ENCODE data around the gene SHLD1.
A peak's percentile ranks its signal among the peaks of the same experiment; 100 is the strongest.

The SHLD1 gene

GRCh38 chr20:5820738-5821137 lies 70.5 kb downstream of the SHLD1 start:
- DNase-seq (no peak), ATAC-seq (no peak)

DNA sequence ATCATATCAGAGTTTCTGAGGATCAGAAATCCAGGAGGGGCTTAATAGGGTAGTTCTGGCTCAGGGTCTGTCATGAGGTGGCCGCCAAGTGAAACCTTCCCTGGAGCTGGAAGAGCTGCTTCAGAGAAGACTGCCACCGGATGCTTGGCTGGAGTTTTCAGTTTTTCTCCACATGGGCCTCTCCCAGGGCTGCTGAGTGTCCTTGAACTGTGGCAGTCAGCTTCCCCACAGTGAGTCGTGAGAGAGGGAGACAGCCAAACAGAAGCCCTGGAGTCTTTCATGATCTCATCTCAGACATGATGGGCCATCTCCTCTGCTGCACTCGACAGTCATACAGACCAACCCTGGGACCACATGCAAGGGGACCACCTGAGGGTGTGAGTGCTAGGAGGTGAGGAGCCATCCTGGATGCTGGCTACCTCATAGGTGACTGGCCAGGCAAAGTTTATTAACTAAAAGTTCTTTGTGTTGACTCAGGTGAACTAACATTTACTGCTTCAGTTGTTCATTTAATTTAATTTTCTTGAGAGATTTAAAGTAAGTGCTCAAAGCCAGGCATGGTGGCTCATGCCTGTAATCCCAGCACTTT lies 71.5 kb downstream of the SHLD1 start:
- ATAC-seq (peak; percentile 61), DNase-seq (no peak)

DNA sequence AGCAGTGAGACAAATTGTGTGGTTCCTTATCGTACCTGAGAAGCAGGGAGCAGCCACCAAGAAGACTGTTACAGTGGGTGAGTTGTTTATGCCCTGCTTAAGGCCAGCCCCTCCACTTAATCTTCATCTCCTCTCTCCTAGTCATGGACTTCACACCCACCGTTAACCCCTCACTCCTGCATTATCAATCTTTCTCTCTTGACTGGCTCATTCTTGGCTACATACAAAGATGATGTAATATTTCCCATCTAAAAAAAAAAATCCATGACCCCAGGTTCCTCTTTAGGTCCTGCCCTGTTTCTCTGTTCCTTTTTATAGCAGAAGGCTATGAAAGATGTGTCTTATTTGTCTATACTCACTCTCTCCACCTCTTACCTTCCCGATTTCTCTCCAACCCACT lies 72.4 kb downstream of the SHLD1 start:
- DNase-seq (no peak), ATAC-seq (no peak)

DNA sequence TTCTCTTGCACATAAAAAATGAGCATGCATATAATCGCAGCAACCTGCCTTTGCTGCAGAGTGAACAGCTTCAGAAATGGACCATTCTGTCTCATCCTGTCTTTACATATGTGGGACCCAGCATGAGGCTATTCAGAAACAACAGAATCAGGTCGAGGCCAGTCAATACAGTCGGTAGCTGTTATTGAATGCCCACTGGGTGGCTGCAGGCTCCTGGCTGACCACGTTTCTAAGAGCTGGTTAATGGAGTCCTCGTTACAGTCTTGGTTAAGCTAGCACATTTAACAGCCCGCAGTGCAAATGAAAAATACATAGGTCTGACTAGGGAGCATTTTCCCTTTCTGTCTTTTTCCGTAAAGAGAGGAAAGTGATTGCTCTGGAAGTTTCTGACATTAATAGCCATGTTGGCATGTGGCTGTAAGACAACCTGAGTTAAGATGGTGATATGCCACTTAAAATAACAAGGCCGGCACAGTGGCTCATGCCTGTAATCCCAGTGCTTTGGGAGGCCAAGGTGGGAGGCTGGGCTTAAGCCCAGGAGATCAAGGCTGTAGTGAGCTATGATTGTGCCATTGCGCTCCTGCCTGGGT lies 75.0 kb downstream of the SHLD1 start:
- DNase-seq (no peak), ATAC-seq (no peak)

GRCh38 chr20:5827098-5827853 lies 77.1 kb downstream of the SHLD1 start:
- DNase-seq (no peak), ATAC-seq (peak; percentile 43)

DNA sequence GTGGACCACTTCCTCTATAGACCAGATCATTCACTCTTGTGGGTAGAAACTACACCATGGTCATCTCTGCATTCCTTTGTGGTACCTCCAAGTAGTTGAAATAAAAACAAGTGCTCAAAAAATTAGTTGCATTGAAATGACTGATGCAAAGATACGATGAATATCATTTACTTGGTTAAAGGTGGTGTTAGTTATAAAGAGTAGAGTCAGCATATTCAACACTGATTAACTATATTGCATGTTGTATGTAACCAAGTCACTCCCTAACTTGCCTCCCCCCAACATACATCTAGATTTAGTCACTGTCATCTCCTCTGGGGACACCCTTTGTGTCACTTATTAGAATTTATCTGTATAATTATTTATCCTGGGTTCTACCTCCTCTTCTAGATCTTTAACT lies 77.7 kb downstream of the SHLD1 start:
- no peak for ATAC-seq
- no peak for DNase-seq

GRCh38 chr20:5829241-5829809 lies 79.1 kb downstream of the SHLD1 start:
- DNase-seq, result no peak
- ATAC-seq, result no peak

DNA sequence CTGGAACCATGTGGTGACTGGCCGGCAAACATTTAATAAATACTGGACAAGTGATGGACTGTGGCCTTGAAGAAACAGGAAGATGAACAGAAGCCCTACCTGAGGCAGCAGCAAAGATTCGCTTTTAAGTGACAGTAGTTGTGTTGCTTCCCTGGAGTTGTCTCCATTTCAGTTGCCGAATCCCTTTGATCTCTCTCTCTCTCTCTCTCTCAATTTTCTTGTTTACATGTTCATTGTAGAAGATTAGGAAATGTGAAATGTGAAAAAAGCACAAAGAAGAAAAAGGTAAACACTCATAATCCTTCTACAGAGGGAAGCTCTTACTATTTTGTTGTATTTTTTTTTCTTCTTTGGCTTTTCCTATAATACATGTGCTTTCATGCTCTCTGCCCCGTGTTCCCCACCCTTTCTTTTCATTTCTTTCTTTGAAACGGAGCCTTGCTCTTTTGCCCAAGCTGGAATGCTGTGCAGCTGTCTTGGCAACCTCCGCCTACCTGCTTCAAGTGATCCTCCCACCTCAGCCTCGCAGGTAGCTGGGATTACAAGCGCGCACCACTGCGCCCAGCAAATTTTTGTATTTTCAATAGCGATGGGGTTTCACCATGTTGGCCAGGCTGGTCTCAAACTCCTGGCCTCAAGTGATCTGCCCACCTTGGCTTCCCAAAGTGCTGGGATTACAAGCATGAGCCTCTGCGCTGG lies 81.5 kb downstream of the SHLD1 start:
- no peak for DNase-seq

GRCh38 chr20:5833309-5833941 lies 83.2 kb downstream of the SHLD1 start:
- no peak for ATAC-seq
- DNase-seq, result no peak

More for the DNA sequence above, 81.5 kb downstream of the SHLD1 start:
- ATAC-seq, result no peak

GRCh38 chr20:5834436-5835005 lies 84.3 kb downstream of the SHLD1 start:
- ATAC-seq (no peak), DNase-seq (no peak)

- ATAC-seq (peak; percentile 76), DNase-seq (peak; percentile 21)
These were observed 85.2 kb downstream of the SHLD1 start for GRCh38 chr20:5835321-5835821.

- ATAC-seq, result peak; percentile 40
- DNase-seq, result no peak
These were observed 85.7 kb downstream of the SHLD1 start for GRCh38 chr20:5835871-5836270.

GRCh38 chr20:5836569-5836968 lies 86.4 kb downstream of the SHLD1 start:
- DNase-seq, result no peak
- no peak for ATAC-seq

DNA sequence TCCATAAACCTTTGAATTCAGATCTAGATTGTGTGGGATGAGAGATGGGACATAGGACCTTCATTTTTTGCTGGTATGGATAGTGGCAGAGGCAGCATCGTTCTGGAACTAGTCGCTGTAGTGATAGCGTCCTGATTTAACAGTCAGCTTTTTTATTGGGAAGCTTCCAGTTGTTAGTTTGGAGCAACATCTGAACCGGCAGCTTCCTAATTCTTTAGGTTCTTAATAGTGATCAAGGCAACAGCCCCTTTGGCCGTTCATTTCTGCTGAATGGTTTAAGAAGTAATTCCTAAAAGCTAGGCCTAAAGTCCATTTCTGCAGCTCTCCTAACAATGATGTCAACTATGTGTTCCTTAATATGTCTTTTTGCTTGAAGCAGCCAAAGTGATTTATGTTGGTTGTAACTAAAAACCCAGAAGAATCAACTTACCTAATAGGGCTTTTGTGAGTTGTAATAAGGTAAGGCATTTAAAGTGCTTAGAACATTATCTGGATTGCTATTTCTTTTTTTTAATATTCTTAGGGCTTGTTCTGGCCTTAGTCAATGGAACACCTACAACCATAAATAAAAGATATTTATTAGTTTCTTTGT lies 90.3 kb downstream of the SHLD1 start:
- DNase-seq (no peak), ATAC-seq (no peak)

DNA sequence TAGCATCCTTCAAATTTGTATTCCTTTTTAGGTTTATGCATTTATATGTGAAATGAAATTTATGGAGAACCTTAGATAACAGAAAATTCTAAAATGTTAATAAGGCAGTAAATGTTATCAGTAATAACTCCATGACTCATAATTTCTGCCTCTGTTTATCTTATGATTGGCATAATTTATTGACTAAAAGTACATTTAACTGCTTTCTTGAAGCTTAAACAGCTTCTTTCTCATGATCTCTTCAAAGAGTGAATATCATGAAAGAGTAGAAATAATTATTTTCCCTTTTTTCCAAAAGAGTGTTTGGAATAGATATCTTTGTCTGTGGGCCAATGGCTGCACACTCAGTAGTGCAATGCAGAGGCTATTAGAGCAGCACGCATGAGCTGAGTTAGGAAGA lies 91.3 kb downstream of the SHLD1 start:
- no peak for ATAC-seq
- no peak for DNase-seq

GRCh38 chr20:5842465-5842864 lies 92.3 kb downstream of the SHLD1 start:
- DNase-seq (no peak), ATAC-seq (no peak)

DNA sequence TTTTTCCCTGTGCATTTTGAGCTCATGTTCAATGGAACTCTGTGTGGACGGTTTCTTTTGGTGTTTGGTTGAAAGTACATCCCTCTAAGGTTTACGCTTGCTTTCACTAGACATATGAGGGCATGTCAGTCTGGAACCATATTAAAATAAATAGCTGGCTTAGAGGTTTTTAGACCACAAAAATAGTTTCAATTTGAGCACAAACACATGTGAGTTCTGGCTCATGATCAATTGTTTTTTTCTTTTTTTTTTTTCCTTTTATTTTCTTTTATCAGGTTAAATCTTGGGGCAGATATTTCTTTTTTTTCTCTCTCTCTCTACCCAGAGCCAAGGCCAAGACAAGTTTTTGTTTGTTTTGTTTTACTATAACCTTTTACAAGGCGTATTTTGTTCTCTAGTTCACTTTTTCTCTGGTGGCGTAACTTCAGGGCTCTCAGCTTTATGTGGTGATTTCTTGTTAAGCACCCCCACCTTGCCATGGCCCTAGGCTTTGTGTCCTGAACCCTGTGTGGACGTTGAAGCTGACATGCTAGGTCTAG lies 92.9 kb downstream of the SHLD1 start:
- no peak for DNase-seq

DNA sequence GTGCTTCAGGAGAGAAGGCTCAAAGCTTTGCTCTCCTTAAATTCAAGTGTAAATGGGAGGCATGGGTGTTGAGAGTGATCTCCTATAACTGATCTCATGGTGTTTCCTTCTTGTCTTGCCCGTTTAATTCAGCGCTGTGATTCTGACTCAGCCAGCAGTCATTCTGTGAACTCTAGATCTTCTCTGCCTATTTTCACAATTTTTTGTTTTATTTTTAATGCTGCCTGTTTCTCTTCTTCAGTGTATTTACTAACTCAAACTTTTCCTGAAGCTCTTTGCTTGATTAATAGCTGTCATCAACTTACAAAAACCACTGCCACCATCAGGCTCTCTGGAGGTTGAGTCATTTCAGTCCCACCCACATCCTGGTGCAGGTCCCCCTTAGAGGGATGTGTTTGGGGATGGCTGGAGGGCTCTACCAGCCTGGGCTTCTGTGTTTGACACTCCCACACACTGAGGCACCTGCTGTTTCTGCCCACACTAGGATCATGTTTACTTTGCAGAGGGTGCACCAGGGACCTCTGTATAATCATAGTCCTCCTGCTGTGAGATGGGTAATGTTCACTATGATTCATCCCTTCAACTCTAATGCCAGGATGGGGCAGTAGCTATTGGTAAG lies 94.0 kb downstream of the SHLD1 start:
- DNase-seq (peak; percentile 74), ATAC-seq (peak; percentile 98)

More for the DNA sequence above, 92.9 kb downstream of the SHLD1 start:
- ATAC-seq, result peak; percentile 50

DNA sequence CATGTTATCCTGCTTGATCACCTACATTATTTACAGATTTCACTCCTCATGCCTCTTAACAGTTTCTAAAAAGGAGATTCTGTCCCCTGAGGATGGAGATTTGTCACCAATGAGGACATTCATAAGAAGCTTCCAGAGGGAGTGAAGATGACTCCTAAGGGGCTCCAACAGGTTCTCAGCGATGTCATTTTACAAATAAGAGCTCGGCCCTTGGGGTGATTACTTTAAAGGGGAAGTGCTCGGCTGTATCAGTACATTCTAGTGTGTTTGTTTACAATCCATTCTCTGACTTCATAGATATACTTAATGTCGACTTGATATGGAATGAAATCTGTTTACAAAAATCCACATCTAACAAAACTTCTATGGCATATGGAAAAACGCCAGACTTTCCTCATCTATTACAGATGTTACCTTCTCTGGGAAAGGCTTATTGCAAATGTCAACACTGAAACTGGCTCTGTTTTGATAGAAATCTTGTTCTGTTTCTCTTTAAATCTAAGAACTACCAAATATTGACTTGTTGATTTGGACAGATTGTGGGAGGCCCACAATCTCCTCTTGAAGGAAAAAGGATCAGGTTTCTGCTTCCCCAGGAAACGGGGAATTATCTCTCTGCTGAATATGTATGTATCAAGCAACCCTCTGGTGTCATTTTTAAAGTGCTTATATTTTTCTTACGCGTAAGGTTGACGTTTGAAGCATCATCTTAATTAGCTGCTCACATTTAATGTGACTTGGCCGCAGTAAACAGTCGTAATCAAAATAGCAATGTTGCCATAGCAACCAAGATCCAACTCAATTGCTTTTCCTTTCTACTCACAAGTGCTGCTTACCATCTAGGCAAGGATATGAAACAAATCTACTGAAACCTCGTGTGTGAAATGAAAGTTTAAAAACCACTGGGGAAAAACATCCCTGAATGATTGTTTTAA lies 95.7 kb downstream of the SHLD1 start:
- DNase-seq, result no peak

More for the DNA sequence above, 95.7 kb downstream of the SHLD1 start:
- ATAC-seq, result no peak
